Breast epithelium (tissue), 4 donors: ENCODE data around the gene ITPRIPL1. TPM values are rescaled to one million over a fixed set of nuclear protein-coding genes. Genes with fewer than 3 reads are reported as not detected.

ENCODE experiments used
- DNase-seq, 2 donors: peaks; one replicate each; pipeline ENCODE4 v3.0.0-alpha.2; 2019; ENCODE audit warnings: low spot score in 2 of 2
- H3K27ac ChIP-seq, 2 donors: fragments of 200-600 bp; sonication (generic) in 1 of 2; one replicate each; pipeline ENCODE4 v1.5.1; 2016 to 2019; ENCODE audit warnings: mild to moderate bottlenecking in 1 of 2
- H3K27me3 ChIP-seq, 2 donors: fragments of 200-600 bp; sonication (generic) in 1 of 2; one replicate each; pipeline versions ENCODE4 v1.5.1 to v1.6.0; 2017 to 2019; ENCODE audit warnings: control low read depth in 1 of 2, mild to moderate bottlenecking in 1 of 2
- H3K36me3 ChIP-seq: fragments of 200-600 bp; one replicate; pipeline ENCODE4 v1.5.1; 2019
- H3K4me1 ChIP-seq, 2 donors: fragments of 200-600 bp; sonication (generic); one replicate each; pipeline ENCODE4 v1.5.1; 2016 to 2019; ENCODE audit warnings: control low read depth in 1 of 2
- H3K4me3 ChIP-seq, 3 donors: fragments of 200-600 bp; sonication (generic); 1 replicate in 2 of 3; 2 replicates in 1 of 3; pipeline ENCODE4 v1.5.1; 2016 to 2019; ENCODE audit warnings: mild to moderate bottlenecking in 3 of 3, moderate library complexity in 2 of 3
- H3K9me3 ChIP-seq, 2 donors: fragments of 200-600 bp; sonication (generic) in 1 of 2; one replicate each; pipeline ENCODE4 v1.5.1; 2016 to 2019; ENCODE audit warnings: control low read depth in 1 of 2
- CTCF ChIP-seq, 3 donors: fragments of 450-650 bp; IDR thresholded peaks; one replicate each; pipeline ENCODE4 v1.5.1; 2016 to 2017; ENCODE audit warnings: antibody characterized with exemption in 3 of 3, mild to moderate bottlenecking in 3 of 3, moderate library complexity in 3 of 3
- POLR2A ChIP-seq: fragments of 450-650 bp; IDR thresholded peaks from one replicate; pipeline ENCODE4 v1.6.1; 2016; ENCODE audit warnings: antibody characterized with exemption, mild to moderate bottlenecking, moderate library complexity
- POLR2AphosphoS5 ChIP-seq, 3 donors: sonication (generic); formaldehyde crosslinking; IDR thresholded peaks; one replicate each; pipeline ENCODE4 v1.6.1; 2017; ENCODE audit warnings: antibody characterized with exemption in 3 of 3
- intact Hi-C: fragments of 100-400 bp; cut with DNase I; formaldehyde crosslinking; loops from one replicate; pipeline ENCODE4 v1.15.1; 2023; ENCODE audit warnings: low total_unique reads
- total RNA-seq, 3 donors: library from RNA; depleted of rRNA; stranded (reverse); fragments of >200 nt; gene quantifications; one replicate each; pipeline ENCODE4 v1.1.0, GENCODE V29; 2016

The ITPRIPL1 gene
- total RNA-seq, 3 donors from 2014 or later, result 0.64 to 11.1 (median 6.9) TPM

GRCh38 chr2:96323849-96324248 is 1.3 kb upstream of the ITPRIPL1 start:
- TF ChIP-seq CTCF (IDR thresholded peaks at IDR 0.05) (no peak), POLR2A (no peak), POLR2AphosphoS5 (IDR thresholded peaks at IDR 0.05) (no peak)
- Histone ChIP-seq H3K4me1 (peaks cover 0 to 5% of the 10 kb centered on the region in 2 donors), H3K27me3 (no peaks in the 10 kb centered on the region), H3K36me3 (no peaks in the 10 kb centered on the region), H3K9me3 (no peaks in the 10 kb centered on the region), H3K27ac (no peak overlapping the region), H3K4me3 (no peak overlapping the region)
- DNase-seq, result no peak
- intact Hi-C loops, result loop anchor here (10.0 kb wide), 2 partner anchors 201 to 1169 kb away; partner anchors contain the start of gene ZNF514

GRCh38 chr2:96324721-96325040 is 436 bp upstream of the ITPRIPL1 start:
- peak overlapping the region; percentile 56 to 75 (median 64) for H3K4me3 ChIP-seq
- peaks cover under 1 to 5% of the 10 kb centered on the region in 2 donors for H3K4me1 ChIP-seq
- no peaks in the 10 kb centered on the region for H3K36me3 ChIP-seq
- TF ChIP-seq POLR2A (no peak), CTCF (IDR thresholded peaks at IDR 0.05) (no peak)
- peak overlapping the region; percentile 71 to 85 for H3K27ac ChIP-seq
- no peak for DNase-seq
- intact Hi-C loops, result loop anchor here (10.0 kb wide), 2 partner anchors 200 to 1170 kb away; partner anchors contain the start of gene ZNF514
- H3K27me3 ChIP-seq, result no peaks in the 10 kb centered on the region
- H3K9me3 ChIP-seq, result no peaks in the 10 kb centered on the region

- no peaks in the 10 kb centered on the region for H3K27me3 ChIP-seq
- peaks cover 3 to 5% of the 10 kb centered on the region in 2 donors for H3K4me1 ChIP-seq
- no peaks in the 10 kb centered on the region for H3K9me3 ChIP-seq
- intact Hi-C loops, result loop anchor here (10.0 kb wide), 2 partner anchors 199 to 1171 kb away; partner anchors contain the start of gene ZNF514
- peak overlapping the region; percentile 71 to 85 for H3K27ac ChIP-seq
- DNase-seq, result no peak
- H3K36me3 ChIP-seq, result no peaks in the 10 kb centered on the region
- peak overlapping the region; percentile 56 to 75 (median 64) for H3K4me3 ChIP-seq
- no peak for TF ChIP-seq CTCF (IDR thresholded peaks at IDR 0.05)
- TF ChIP-seq POLR2AphosphoS5 (IDR thresholded peaks at IDR 0.05), result no peak
- no peak for TF ChIP-seq POLR2A
These were observed 753 bp downstream of the ITPRIPL1 start for GRCh38 chr2:96325884-96326255.

- no peaks in the 10 kb centered on the region for H3K36me3 ChIP-seq
- H3K27ac ChIP-seq, result peak overlapping the region; percentile 71 to 85
- peak overlapping the region in 2 of 3 donors; percentile 64 to 75 for H3K4me3 ChIP-seq
- DNase-seq, result no peak
- H3K9me3 ChIP-seq, result no peaks in the 10 kb centered on the region
- no peaks in the 10 kb centered on the region for H3K27me3 ChIP-seq
- H3K4me1 ChIP-seq, result peaks cover 3 to 5% of the 10 kb centered on the region in 2 donors
- intact Hi-C loops, result loop anchor here (10.0 kb wide), 2 partner anchors 198 to 1172 kb away; partner anchors contain the start of gene ZNF514
- no peak for TF ChIP-seq POLR2AphosphoS5 (IDR thresholded peaks at IDR 0.05)
- no peak for TF ChIP-seq POLR2A
- TF ChIP-seq CTCF (IDR thresholded peaks at IDR 0.05), result no peak
These were observed 1.4 kb downstream of the ITPRIPL1 start for GRCh38 chr2:96326564-96326963.

DNA sequence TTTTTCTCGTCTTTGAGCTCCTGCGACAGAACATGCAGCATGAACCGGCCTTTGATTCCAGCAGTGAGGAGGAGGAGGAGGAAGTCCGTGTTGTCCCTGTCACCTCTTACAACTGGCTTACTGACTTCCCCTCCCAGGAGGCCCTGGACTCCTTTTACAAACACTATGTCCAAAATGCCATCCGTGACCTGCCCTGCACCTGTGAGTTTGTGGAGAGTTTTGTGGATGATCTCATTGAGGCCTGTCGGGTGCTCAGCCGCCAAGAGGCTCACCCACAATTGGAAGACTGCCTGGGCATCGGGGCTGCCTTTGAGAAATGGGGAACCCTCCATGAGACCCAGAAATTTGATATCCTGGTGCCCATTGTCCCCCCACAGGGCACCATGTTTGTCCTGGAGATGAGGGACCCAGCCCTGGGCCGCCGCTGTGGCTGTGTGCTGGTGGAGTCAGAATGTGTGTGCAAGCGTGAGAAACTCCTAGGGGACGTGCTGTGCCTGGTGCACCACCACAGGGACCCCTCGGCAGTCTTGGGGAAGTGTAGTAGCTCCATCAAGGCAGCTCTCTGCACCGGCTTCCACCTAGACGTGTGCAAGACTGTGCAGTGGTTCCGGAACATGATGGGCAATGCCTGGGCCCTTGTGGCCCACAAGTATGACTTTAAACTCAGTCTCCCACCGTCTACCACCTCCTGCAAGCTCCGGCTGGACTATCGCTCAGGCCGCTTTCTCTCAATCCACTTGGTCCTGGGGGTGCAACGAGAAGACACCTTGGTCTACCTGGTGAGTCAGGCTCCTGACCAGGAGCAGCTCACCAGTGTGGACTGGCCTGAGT is 2.1 kb downstream of the ITPRIPL1 start:
- Histone ChIP-seq H3K27me3 (no peaks in the 10 kb centered on the region), H3K4me3 (no peak overlapping the region), H3K27ac (no peak overlapping the region), H3K36me3 (no peaks in the 10 kb centered on the region), H3K4me1 (peaks cover 3 to 5% of the 10 kb centered on the region in 2 donors), H3K9me3 (no peaks in the 10 kb centered on the region)
- intact Hi-C loops, result loop anchor here (10.0 kb wide), 2 partner anchors 198 to 1172 kb away; partner anchors contain the start of gene ZNF514
- no peak for DNase-seq
- no peak for TF ChIP-seq POLR2A
- no peak for TF ChIP-seq POLR2AphosphoS5 (IDR thresholded peaks at IDR 0.05)
- TF ChIP-seq CTCF (IDR thresholded peaks at IDR 0.05), result no peak
